GM12892 (cell line): ENCODE results near the gene GVQW3.

Experiments used
- DNase-seq: peaks from one replicate; pipeline ENCODE4 v3.0.0; 2011; ENCODE audit not compliant: insufficient read length
- FAIRE-seq: peaks from 2 replicates; lab custom pipeline; 2011; peaks lifted over from hg19 to GRCh38; lab: Jason Lieb, UNC
- POLR2A ChIP-seq: IDR thresholded peaks from 2 replicates; pipeline ENCODE4 v1.6.1; 2011; ENCODE audit warnings: low read depth, low read length, control low read depth
- POLR2AphosphoS5 ChIP-seq: IDR thresholded peaks from 2 replicates; pipeline ENCODE4 v1.6.1; 2011; ENCODE audit warnings: low read depth, low read length, control low read depth
- TAF1 ChIP-seq: IDR thresholded peaks from 2 replicates; pipeline ENCODE4 v1.6.1; 2011; ENCODE audit warnings: low read depth, mild to moderate bottlenecking, control low read depth, low read length, borderline replicate concordance

The GVQW3 gene

DNA sequence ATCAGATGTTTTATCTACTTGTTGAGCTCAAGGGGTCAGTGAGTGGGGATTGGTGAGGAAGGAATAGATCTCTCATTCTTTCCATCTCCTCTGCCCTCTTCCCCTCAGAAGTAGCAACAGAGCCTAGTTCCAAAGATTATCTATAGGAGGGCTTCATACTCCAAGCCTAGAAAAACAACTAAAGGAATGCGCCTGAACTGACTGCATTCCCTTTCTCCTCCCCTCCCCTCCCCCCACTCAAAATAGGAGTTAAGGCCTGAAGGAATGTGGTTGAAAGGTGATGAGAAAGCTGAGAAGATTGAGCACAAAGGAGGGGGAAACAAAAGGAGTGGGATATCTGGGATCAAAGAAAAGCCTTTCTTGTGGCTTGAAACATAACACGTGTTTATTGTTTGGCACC lies 74.2 kb downstream of the GVQW3 start:
- DNase-seq (no peak), FAIRE-seq (no peak)
- no peak for TF ChIP-seq POLR2AphosphoS5
- TF ChIP-seq POLR2A: no peak
- TF ChIP-seq TAF1: no peak

- TF ChIP-seq POLR2AphosphoS5 (no peak), POLR2A (no peak)
- DNase-seq (no peak), FAIRE-seq (no peak)
These were observed 74.8 kb downstream of the GVQW3 start for GRCh38 chr11:76455931-76456330.

- FAIRE-seq (no peak), DNase-seq (no peak)
- no peak for TF ChIP-seq POLR2A
These were observed 75.4 kb downstream of the GVQW3 start for GRCh38 chr11:76456571-76456970.
